GM12878 (cell line): Measurements from ENCODE around the gene AP5B1. TPM values are rescaled to one million over a fixed set of nuclear protein-coding genes. Genes with fewer than 3 reads are reported as not detected.

Experiments
- ATAC-seq: fragments of 200-7000 bp; cut with Tn5 transposase; 3 replicates; pipeline ENCODE4 v1.9.1; 2020; ENCODE audit warnings: mild to moderate bottlenecking, moderate library complexity
- BruUV-seq: library from RNA; stranded (reverse); fragments of 400-500 nt; replicated peaks from 2 replicates; lab custom pipeline; 2021; lab: Mats Ljungman, UMichigan
- CTCF ChIA-PET: fragments of 300-600 bp; sonication (Branson Sonifier 250); formaldehyde crosslinking; extraction: SDS; loops from one replicate; lab custom pipeline; 2021; ENCODE audit warnings: inconsistent platforms; lab: Yijun Ruan, JAX
- POLR2A ChIA-PET: fragments of 350-600 bp; formaldehyde crosslinking; extraction: SDS; loops from one replicate; lab custom pipeline; 2021; ENCODE audit warnings: inconsistent platforms; lab: Charles Lee
- RAD21 ChIA-PET: fragments of 300-600 bp; sonication (Branson Sonifier 250); formaldehyde crosslinking; loops from one replicate; lab custom pipeline; 2023; ENCODE audit warnings: antibody characterized with exemption; ENCODE audit not compliant: unreplicated experiment; lab: Charles Lee
- SMC1A ChIA-PET: fragments of 300-600 bp; sonication (Branson Sonifier 250); formaldehyde crosslinking; loops from one replicate; lab custom pipeline; 2023; ENCODE audit not compliant: unreplicated experiment, uncharacterized antibody; lab: Charles Lee
- DNase-seq: peaks from one replicate; pipeline ENCODE4 v3.0.0-alpha.2; 2011; ENCODE audit warnings: low read depth, low spot score
- FAIRE-seq: peaks from 3 replicates; lab custom pipeline; 2011; peaks lifted over from hg19 to GRCh38; lab: Jason Lieb, UNC
- H2AFZ ChIP-seq: 2 replicates; pipeline ENCODE4 v1.6.0; 2011; ENCODE audit warnings: low read depth, low read length, control low read depth; ENCODE audit not compliant: control insufficient read depth
- H3K27ac ChIP-seq: 2 replicates; pipeline ENCODE4 v1.5.1; 2011; ENCODE audit warnings: control low read depth; ENCODE audit not compliant: control insufficient read depth, insufficient read depth
- H3K27me3 ChIP-seq, 2 experiments: replicated peaks in 1 of 2; 2 replicates each; pipeline versions ENCODE4 v1.6.0 to v1.6.1; 2011; ENCODE audit warnings: low read length in 1 of 2; ENCODE audit not compliant: control insufficient read depth in 2 of 2, insufficient read depth in 2 of 2
- H3K36me3 ChIP-seq, 2 experiments: 2 replicates each; pipeline ENCODE4 v1.5.1; 2011; ENCODE audit warnings: low read length in 1 of 2; ENCODE audit not compliant: control insufficient read depth in 2 of 2, insufficient read depth in 2 of 2
- H3K4me1 ChIP-seq: 2 replicates; pipeline ENCODE4 v1.6.1; 2011; ENCODE audit warnings: mild to moderate bottlenecking, low read length, moderate library complexity, mixed read lengths; ENCODE audit not compliant: control insufficient read depth, insufficient read depth
- H3K4me2 ChIP-seq: 2 replicates; pipeline ENCODE4 v1.6.0; 2011; ENCODE audit warnings: control low read depth; ENCODE audit not compliant: control insufficient read depth, insufficient read depth
- H3K4me3 ChIP-seq: fragments of 200-600 bp; sonication (generic); 2 replicates; pipeline ENCODE4 v1.5.1; 2016
- H3K79me2 ChIP-seq: 2 replicates; pipeline ENCODE4 v1.6.0; 2011; ENCODE audit warnings: low read length; ENCODE audit not compliant: control insufficient read depth, insufficient read depth
- H3K9ac ChIP-seq: 2 replicates; pipeline ENCODE4 v1.8.0; 2011; ENCODE audit warnings: low read length, control low read depth, mixed read lengths; ENCODE audit not compliant: control insufficient read depth, insufficient read depth
- H3K9me3 ChIP-seq: replicated peaks from 3 replicates; pipeline ENCODE4 v1.5.1; 2011; ENCODE audit warnings: mild to moderate bottlenecking, low read length; ENCODE audit not compliant: control insufficient read depth, insufficient read depth
- H4K20me1 ChIP-seq: 2 replicates; pipeline ENCODE4 v1.6.0; 2011; ENCODE audit not compliant: control insufficient read depth, insufficient read depth
- CBX5 ChIP-seq: sonication (generic); IDR thresholded peaks from 2 replicates; pipeline ENCODE4 v1.6.1; 2016; ENCODE audit warnings: low read depth, moderate library complexity, mild to moderate bottlenecking, inconsistent platforms
- CHD2 ChIP-seq: IDR thresholded peaks from 2 replicates; pipeline ENCODE4 v1.6.1; 2011; ENCODE audit warnings: low read depth, low read length, improper control_type of control experiment, borderline replicate concordance
- CUX1 ChIP-seq: IDR thresholded peaks from 2 replicates; pipeline ENCODE4 v1.6.1; 2012; ENCODE audit warnings: improper control_type of control experiment, low read depth, low read length; ENCODE audit not compliant: insufficient replicate concordance
- DPF2 ChIP-seq: fragments of 450-650 bp; IDR thresholded peaks from 2 replicates; pipeline ENCODE4 v1.6.1; 2017; ENCODE audit warnings: mild to moderate bottlenecking
- EZH2 ChIP-seq: IDR thresholded peaks from 2 replicates; pipeline ENCODE4 v1.6.1; 2012; ENCODE audit warnings: low read depth, mild to moderate bottlenecking, control low read depth, inconsistent platforms, low read length, borderline replicate concordance; ENCODE audit not compliant: control insufficient read depth
- IKZF1 ChIP-seq: fragments of 450-650 bp; conservative IDR thresholded peaks from 2 replicates; pipeline ENCODE4 v1.6.1; 2017; ENCODE audit warnings: antibody characterized with exemption, mild to moderate bottlenecking
- IRF4 ChIP-seq: IDR thresholded peaks from 2 replicates; pipeline ENCODE4 v1.6.1; 2011; ENCODE audit warnings: low read depth, low read length
- KDM1A ChIP-seq: fragments of 200-600 bp; sonication (generic); IDR thresholded peaks from 2 replicates; pipeline ENCODE4 v1.6.1; 2016; ENCODE audit warnings: borderline replicate concordance
- NFYB ChIP-seq: IDR thresholded peaks from 2 replicates; pipeline ENCODE4 v1.6.1; 2011; ENCODE audit warnings: low read depth, mild to moderate bottlenecking, low read length, improper control_type of control experiment, moderate library complexity; ENCODE audit not compliant: insufficient read depth
- PAX8 ChIP-seq: fragments of 450-650 bp; IDR thresholded peaks from 2 replicates; pipeline ENCODE4 v1.6.1; 2017; ENCODE audit warnings: mild to moderate bottlenecking, moderate library complexity
- POLR2AphosphoS5 ChIP-seq: IDR thresholded peaks from 2 replicates; pipeline ENCODE4 v1.6.1; 2011; ENCODE audit warnings: mild to moderate bottlenecking, low read length, inconsistent platforms
- RUNX3 ChIP-seq: IDR thresholded peaks from 2 replicates; pipeline ENCODE4 v1.6.1; 2012; ENCODE audit warnings: low read length, inconsistent platforms
- SIX5 ChIP-seq: IDR thresholded peaks from 2 replicates; pipeline ENCODE4 v1.6.1; 2011; ENCODE audit warnings: mild to moderate bottlenecking, low read depth, low read length, moderate library complexity; ENCODE audit not compliant: severe bottlenecking
- TARDBP ChIP-seq: IDR thresholded peaks from 2 replicates; pipeline ENCODE4 v1.6.1; 2016; ENCODE audit warnings: borderline replicate concordance
- TCF12 ChIP-seq: IDR thresholded peaks from 2 replicates; pipeline ENCODE4 v1.6.1; 2011; ENCODE audit warnings: low read depth, mild to moderate bottlenecking, low read length
- ZNF24 ChIP-seq: fragments of 450-650 bp; IDR thresholded peaks from 2 replicates; pipeline ENCODE4 v1.6.1; 2017; ENCODE audit warnings: antibody characterized with exemption, mild to moderate bottlenecking
- WGBS: methylation state at CpG from one replicate; pipeline ENCODE4 v1.1.6; 2016; ENCODE audit warnings: low lambda C conversion rate; ENCODE audit not compliant: insufficient replicate concordance, insufficient coverage; ENCODE audit errors: missing lambda C conversion rate; 5-methylcytosine and 5-hydroxymethylcytosine counted together
- in situ Hi-C: fragments of 300-500 bp; cut with MboI; formaldehyde crosslinking; loops from 9 replicates; pipeline ENCODE4 v1.14.3; 2018; ENCODE audit warnings: mixed read lengths
- intact Hi-C: fragments of 100-400 bp; cut with micrococcal nuclease; formaldehyde crosslinking; loops from one replicate; pipeline ENCODE4 v1.14.2; 2022; ENCODE audit not compliant: unreplicated experiment
- polyA plus RNA-seq, 11 experiments: library from polyadenylated mRNA; depleted of rRNA in 4 of 11; unstranded in 6 of 11; stranded (reverse) in 5 of 11; fragments of >200 nt; fragmentation: Nextera tagmentation in 4 of 11; fragmentation: Illumina TruSeq in 1 of 11; extraction: Ambion mirVana in 4 of 11; extraction: Trizol in 1 of 11; gene quantifications; 1 replicate in 1 of 11; 2 replicates in 10 of 11; pipeline versions ENCODE4 v1.2.1 to v1.2.3, GENCODE V29; 2011 to 2016; ENCODE audit warnings: inconsistent platforms in 2 of 11, missing spikeins in 2 of 11, low read depth in 1 of 11
- total RNA-seq, 4 experiments: library from RNA; depleted of rRNA in 3 of 4; stranded (reverse); fragments of >200 nt in 3 of 4; fragmentation: Illumina TruSeq in 1 of 4; extraction: Trizol in 1 of 4; gene quantifications; 2 replicates each; pipeline versions ENCODE4 v1.2.1 to v1.2.3, GENCODE V29; 2013 to 2021
- TF ChIP-seq, protein P1 (sequence below): IDR thresholded peaks from 2 replicates; pipeline ENCODE4 v1.6.1; 2012; ENCODE audit warnings: low read depth, low read length, improper control_type of control experiment
- TF ChIP-seq, protein P2 (sequence below): IDR thresholded peaks from 2 replicates; pipeline ENCODE4 v1.6.1; 2012; ENCODE audit warnings: low read depth, low read length, improper control_type of control experiment

The AP5B1 gene
- total and polyA plus RNA-seq, 10 of the 15 experiments (the other 5 are each of a cell fraction or from before 2014, with no cell fraction given): 0.47 to 13.1 (median 4.8) TPM

GRCh38 chr11:65791719-65792213, 11.0 kb upstream of the AP5B1 start:
- SMC1A ChIA-PET: interaction anchor here (0.9 to 2.7 kb wide), 6 partner anchors 9 to 22 kb away, joined by 3 to 17 read pairs (median 4); no protein-coding TSS in a partner anchor
- WGBS: 3% methylated on average over 13 of the region's 13 CpGs
- peaks cover 5 to 8% of the 10 kb centered on the region in 2 experiments; a peak in 2 of 4 replicates for H3K27me3 ChIP-seq
- H2AFZ ChIP-seq: peak overlapping the region; percentile 76
- H4K20me1 ChIP-seq: no peaks in the 10 kb centered on the region
- intact Hi-C loops (no loop called here), in situ Hi-C loops (no loop called here)
- H3K4me2 ChIP-seq: peak overlapping the region; percentile 80
- POLR2A ChIA-PET: interaction anchor here (0.5 to 5.8 kb wide), 13 partner anchors 8 to 869 kb away, joined by 3 to 27 read pairs (median 4); partner anchors contain the start of genes AP5B1 and RELA
- FAIRE-seq (peak; percentile 95), DNase-seq (peak; percentile 73), ATAC-seq (peak; percentile 99)
- no peaks in the 10 kb centered on the region for H3K79me2 ChIP-seq
- RAD21 ChIA-PET: interaction anchor here (1.2 to 2.7 kb wide), 5 partner anchors 9 to 68 kb away, joined by 3 to 24 read pairs (median 6); partner anchors contain the start of gene AP5B1
- H3K27ac ChIP-seq: peak overlapping the region; percentile 54
- H3K9me3 ChIP-seq: no peaks in the 10 kb centered on the region
- H3K9ac ChIP-seq: peak overlapping the region; percentile 19; the same call in 1 of the 2 replicates
- BruUV-seq: no TSS peak
- CTCF ChIA-PET: interaction anchor here (0.6 to 5.9 kb wide), 11 partner anchors 9 to 429 kb away, joined by 3 to 62 read pairs (median 7); partner anchors contain the start of genes AP5B1, CCDC85B, KAT5 and MUS81
- peaks cover 30% of the 10 kb centered on the region for H3K4me1 ChIP-seq
- H3K4me3 ChIP-seq: no peak overlapping the region
- no peaks in the 10 kb centered on the region for H3K36me3 ChIP-seq
- TF ChIP-seq PAX8 (no peak), ZNF24 (0 out of 2 replicates have a peak, but pooled peaks have one; percentile 6), CHD2 (peak; percentile 53; the same call in 1 of the 2 replicates), NFYB (no peak), POLR2AphosphoS5 (peak; percentile 61; the same call in 1 of the 2 replicates), KDM1A (no peak), RUNX3 (peak; percentile 81), SIX5 (no peak), TCF12 (peak; percentile 90), CUX1 (no peak), CBX5 (no peak), TARDBP (no peak), DPF2 (peak; percentile 97), EZH2 (no peak), IRF4 (peak; percentile 91), IKZF1 (peak; percentile 94)
- TF ChIP-seq, protein P1, sequence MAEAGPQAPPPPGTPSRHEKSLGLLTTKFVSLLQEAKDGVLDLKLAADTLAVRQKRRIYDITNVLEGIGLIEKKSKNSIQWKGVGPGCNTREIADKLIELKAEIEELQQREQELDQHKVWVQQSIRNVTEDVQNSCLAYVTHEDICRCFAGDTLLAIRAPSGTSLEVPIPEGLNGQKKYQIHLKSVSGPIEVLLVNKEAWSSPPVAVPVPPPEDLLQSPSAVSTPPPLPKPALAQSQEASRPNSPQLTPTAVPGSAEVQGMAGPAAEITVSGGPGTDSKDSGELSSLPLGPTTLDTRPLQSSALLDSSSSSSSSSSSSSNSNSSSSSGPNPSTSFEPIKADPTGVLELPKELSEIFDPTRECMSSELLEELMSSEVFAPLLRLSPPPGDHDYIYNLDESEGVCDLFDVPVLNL: peak; percentile 48; the same call in 1 of the 2 replicates
- TF ChIP-seq, protein P2, sequence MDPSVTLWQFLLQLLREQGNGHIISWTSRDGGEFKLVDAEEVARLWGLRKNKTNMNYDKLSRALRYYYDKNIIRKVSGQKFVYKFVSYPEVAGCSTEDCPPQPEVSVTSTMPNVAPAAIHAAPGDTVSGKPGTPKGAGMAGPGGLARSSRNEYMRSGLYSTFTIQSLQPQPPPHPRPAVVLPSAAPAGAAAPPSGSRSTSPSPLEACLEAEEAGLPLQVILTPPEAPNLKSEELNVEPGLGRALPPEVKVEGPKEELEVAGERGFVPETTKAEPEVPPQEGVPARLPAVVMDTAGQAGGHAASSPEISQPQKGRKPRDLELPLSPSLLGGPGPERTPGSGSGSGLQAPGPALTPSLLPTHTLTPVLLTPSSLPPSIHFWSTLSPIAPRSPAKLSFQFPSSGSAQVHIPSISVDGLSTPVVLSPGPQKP: peak; percentile 50
